ENCODE results near the gene UPK1A. TPM values are rescaled to one million over a fixed set of nuclear protein-coding genes. Genes with fewer than 3 reads are reported as not detected.

The UPK1A gene
- total and polyA plus RNA-seq, 2 of the 8 experiments (the other 6 are each of a cell fraction or from before 2014, with no cell fraction given): 0.56 to 9.9 TPM

GRCh38 chr19:35655600-35655999, 10.7 kb upstream of the UPK1A start (continued):
- TF ChIP-seq CHD7 (IDR thresholded peaks at IDR 0.05; ENCODE audit: insufficient replicate concordance, low read length) (no peak), PHF8 (conservative IDR thresholded peaks at IDR 0.05; ENCODE audit: low read depth, low read length) (no peak), SIRT6 (IDR thresholded peaks at IDR 0.05; ENCODE audit: low read length) (no peak), RFX5 (IDR thresholded peaks at IDR 0.05; ENCODE audit: borderline replicate concordance, low read depth, low read length) (no peak), RAD21 (IDR thresholded peaks at IDR 0.05 in 1 of 2, conservative IDR thresholded peaks at IDR 0.05 in 1 of 2; ENCODE audit: low read depth in 2 of 2, low read length in 2 of 2) (no peak), SRF (IDR thresholded peaks at IDR 0.05; ENCODE audit: low read depth, low read length) (no peak), SP1 (IDR thresholded peaks at IDR 0.05; ENCODE audit: low read depth, low read length) (no peak), TBP (IDR thresholded peaks at IDR 0.05; ENCODE audit: low read depth, low read length) (no peak), RNF2 (IDR thresholded peaks at IDR 0.05; ENCODE audit: borderline replicate concordance, low read depth, low read length, missing control alignments, poor library complexity, severe bottlenecking) (no peak), SP4 (IDR thresholded peaks at IDR 0.05; ENCODE audit: low read length) (no peak)

All from H1 (cell line).